HEK293 (cell line): ENCODE measurements around the gene HOXC10.

Experiments
- GFI1B ChIP-seq: fragments of 450-650 bp; formaldehyde crosslinking; IDR thresholded peaks from 2 replicates; pipeline ENCODE4 v1.5.1; 2016; ENCODE audit warnings: missing biosample characterization, missing genetic modification characterization
- KLF9 ChIP-seq: fragments of 450-650 bp; formaldehyde crosslinking; IDR thresholded peaks from 2 replicates; pipeline ENCODE4 v1.5.1; 2016; ENCODE audit warnings: missing biosample characterization, missing genetic modification characterization, low read depth
- PRDM1 ChIP-seq: fragments of 450-650 bp; formaldehyde crosslinking; IDR thresholded peaks from 2 replicates; pipeline ENCODE4; 2016; ENCODE audit warnings: missing biosample characterization, missing genetic modification characterization
- SETDB1 ChIP-seq: IDR thresholded peaks from one replicate; pipeline ENCODE4 v1.6.1; 2017; ENCODE audit warnings: mild to moderate bottlenecking, low read length, moderate library complexity, mixed read lengths; ENCODE audit not compliant: insufficient read length
- SP7 ChIP-seq: fragments of 450-650 bp; formaldehyde crosslinking; IDR thresholded peaks from 2 replicates; pipeline ENCODE4 v1.5.1; 2016; ENCODE audit warnings: missing biosample characterization, missing genetic modification characterization
- WT1 ChIP-seq: fragments of 450-650 bp; formaldehyde crosslinking; IDR thresholded peaks from 2 replicates; pipeline ENCODE4 v1.5.1; 2016; ENCODE audit warnings: missing biosample characterization, missing genetic modification characterization
- YY1 ChIP-seq: fragments of 450-650 bp; formaldehyde crosslinking; IDR thresholded peaks from 2 replicates; pipeline ENCODE4 v1.5.1; 2018; ENCODE audit warnings: missing biosample characterization, missing genetic modification characterization
- YY2 ChIP-seq: fragments of 450-650 bp; formaldehyde crosslinking; IDR thresholded peaks from 2 replicates; pipeline ENCODE4 v1.5.1; 2016; ENCODE audit warnings: missing biosample characterization, missing genetic modification characterization
- ZBTB8A ChIP-seq: fragments of 450-650 bp; formaldehyde crosslinking; IDR thresholded peaks from 2 replicates; pipeline ENCODE4 v1.5.1; 2016; ENCODE audit warnings: missing biosample characterization, missing genetic modification characterization
- ZFP37 ChIP-seq: fragments of 450-650 bp; formaldehyde crosslinking; IDR thresholded peaks from 2 replicates; pipeline ENCODE4 v1.5.1; 2016; ENCODE audit warnings: missing biosample characterization, missing genetic modification characterization
- ZNF112 ChIP-seq: fragments of 450-650 bp; formaldehyde crosslinking; IDR thresholded peaks from 2 replicates; pipeline ENCODE4 v1.5.0; 2017; ENCODE audit warnings: missing biosample characterization, missing genetic modification characterization
- ZNF133 ChIP-seq: fragments of 450-650 bp; formaldehyde crosslinking; IDR thresholded peaks from 2 replicates; pipeline ENCODE4 v1.5.1; 2016; ENCODE audit warnings: missing biosample characterization, missing genetic modification characterization
- ZNF174 ChIP-seq: fragments of 450-650 bp; formaldehyde crosslinking; IDR thresholded peaks from 2 replicates; pipeline ENCODE4 v1.5.0; 2017; ENCODE audit warnings: missing biosample characterization, mild to moderate bottlenecking, missing genetic modification characterization
- ZNF24 ChIP-seq: fragments of 450-650 bp; formaldehyde crosslinking; IDR thresholded peaks from 2 replicates; pipeline ENCODE4 v1.5.1; 2016; ENCODE audit warnings: missing biosample characterization, missing genetic modification characterization
- ZNF292 ChIP-seq: fragments of 450-650 bp; formaldehyde crosslinking; IDR thresholded peaks from 2 replicates; pipeline ENCODE4 v1.5.1; 2016; ENCODE audit warnings: low read depth, missing biosample characterization, missing genetic modification characterization, borderline replicate concordance
- ZNF335 ChIP-seq: fragments of 450-650 bp; formaldehyde crosslinking; conservative IDR thresholded peaks from 2 replicates; pipeline ENCODE4 v1.5.1; 2016; ENCODE audit warnings: missing biosample characterization, missing genetic modification characterization
- ZNF37A ChIP-seq: fragments of 450-650 bp; IDR thresholded peaks from 2 replicates; pipeline ENCODE4 v1.5.1; 2018; ENCODE audit warnings: missing biosample characterization, missing genetic modification characterization
- ZNF560 ChIP-seq: fragments of 450-650 bp; formaldehyde crosslinking; IDR thresholded peaks from 2 replicates; pipeline ENCODE4 v1.5.1; 2017; ENCODE audit warnings: missing biosample characterization, missing genetic modification characterization, borderline replicate concordance
- ZNF785 ChIP-seq: fragments of 450-650 bp; formaldehyde crosslinking; IDR thresholded peaks from 2 replicates; pipeline ENCODE4 v1.5.1; 2016; ENCODE audit warnings: missing biosample characterization, missing genetic modification characterization
- ZNF791 ChIP-seq: fragments of 450-650 bp; formaldehyde crosslinking; IDR thresholded peaks from 2 replicates; pipeline ENCODE4 v1.5.1; 2016; ENCODE audit warnings: missing biosample characterization, missing genetic modification characterization
- ZNF837 ChIP-seq: fragments of 450-650 bp; formaldehyde crosslinking; IDR thresholded peaks from 2 replicates; pipeline ENCODE4 v1.5.1; 2016; ENCODE audit warnings: missing biosample characterization, missing genetic modification characterization
- ZNF843 ChIP-seq: fragments of 450-650 bp; formaldehyde crosslinking; IDR thresholded peaks from 2 replicates; pipeline ENCODE4 v1.5.1; 2016; ENCODE audit warnings: missing biosample characterization, missing genetic modification characterization
- TF ChIP-seq, protein P1 (sequence below): fragments of 450-650 bp; formaldehyde crosslinking; IDR thresholded peaks from 2 replicates; pipeline ENCODE4 v1.5.1; 2016; ENCODE audit warnings: missing biosample characterization, missing genetic modification characterization
- TF ChIP-seq, protein P2 (sequence below): fragments of 450-650 bp; formaldehyde crosslinking; IDR thresholded peaks from 2 replicates; pipeline ENCODE4 v1.5.1; 2016; ENCODE audit warnings: missing biosample characterization, missing genetic modification characterization
- TF ChIP-seq, protein P3 (sequence below): fragments of 450-650 bp; formaldehyde crosslinking; IDR thresholded peaks from 2 replicates; pipeline ENCODE4 v1.5.1; 2016; ENCODE audit warnings: missing biosample characterization, missing genetic modification characterization
- TF ChIP-seq, protein P4 (sequence below): fragments of 450-650 bp; formaldehyde crosslinking; IDR thresholded peaks from 2 replicates; pipeline ENCODE4 v1.5.1; 2017; ENCODE audit warnings: missing biosample characterization, missing genetic modification characterization
- TF ChIP-seq, protein P5 (sequence below): fragments of 450-650 bp; formaldehyde crosslinking; IDR thresholded peaks from 2 replicates; pipeline ENCODE4 v1.5.1; 2016; ENCODE audit warnings: missing biosample characterization, missing genetic modification characterization
- TF ChIP-seq, protein P6 (sequence below): fragments of 450-650 bp; formaldehyde crosslinking; IDR thresholded peaks from 2 replicates; pipeline ENCODE4 v1.5.1; 2016; ENCODE audit warnings: missing biosample characterization, missing genetic modification characterization, borderline replicate concordance
- TF ChIP-seq, protein P7 (sequence below): fragments of 450-650 bp; formaldehyde crosslinking; optimal IDR thresholded peaks from 2 replicates; pipeline ENCODE3; 2016; ENCODE audit warnings: missing biosample characterization, mild to moderate bottlenecking, missing genetic modification characterization

HOXC10 gene

DNA sequence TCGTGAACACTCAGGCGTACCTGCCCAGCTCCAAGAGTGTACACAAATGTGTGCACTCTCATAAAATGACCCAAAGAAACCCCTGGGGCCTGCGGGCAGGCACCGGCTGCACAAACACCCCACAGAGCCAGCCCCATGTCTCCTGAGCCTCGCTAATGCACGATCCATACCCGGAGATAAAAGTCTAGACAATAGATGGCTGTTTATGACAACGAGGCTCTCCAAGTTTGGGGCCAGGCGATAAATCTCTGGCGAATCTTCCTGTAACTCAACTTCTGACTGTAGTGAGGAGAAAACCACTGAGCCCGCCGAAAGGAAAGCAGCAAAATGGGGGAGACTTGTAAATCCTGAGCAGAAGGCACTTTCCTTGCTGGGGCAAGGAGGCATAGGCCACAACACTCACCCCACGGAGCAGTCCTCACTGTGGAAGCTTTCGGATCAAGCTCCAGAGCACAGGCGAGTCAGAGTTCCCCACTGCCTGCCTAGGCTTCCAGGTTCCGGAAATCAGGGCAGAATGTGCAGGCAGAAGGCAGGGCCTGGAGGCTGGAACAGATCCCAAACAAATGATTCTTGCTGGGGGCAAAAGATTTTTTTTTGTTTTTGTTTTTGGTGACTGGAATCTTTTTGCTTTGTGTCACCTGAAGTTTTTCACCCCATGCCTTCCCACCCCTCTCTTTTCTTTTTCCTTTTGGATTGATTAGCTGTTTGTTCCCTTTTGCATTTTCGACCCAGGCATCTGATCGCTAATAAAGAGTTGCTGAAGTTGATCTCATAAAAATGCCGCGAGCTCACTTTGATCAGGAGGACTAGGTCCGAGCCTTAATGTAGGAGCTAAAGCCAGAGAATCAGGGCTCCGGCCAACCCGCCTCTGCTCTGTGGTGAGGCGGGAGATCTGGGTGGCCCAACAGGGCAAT lies 16.5 kb upstream of the HOXC10 start (continued):
- no peak for TF ChIP-seq YY2 (tag by site-specific recombination)
- TF ChIP-seq, protein P1, sequence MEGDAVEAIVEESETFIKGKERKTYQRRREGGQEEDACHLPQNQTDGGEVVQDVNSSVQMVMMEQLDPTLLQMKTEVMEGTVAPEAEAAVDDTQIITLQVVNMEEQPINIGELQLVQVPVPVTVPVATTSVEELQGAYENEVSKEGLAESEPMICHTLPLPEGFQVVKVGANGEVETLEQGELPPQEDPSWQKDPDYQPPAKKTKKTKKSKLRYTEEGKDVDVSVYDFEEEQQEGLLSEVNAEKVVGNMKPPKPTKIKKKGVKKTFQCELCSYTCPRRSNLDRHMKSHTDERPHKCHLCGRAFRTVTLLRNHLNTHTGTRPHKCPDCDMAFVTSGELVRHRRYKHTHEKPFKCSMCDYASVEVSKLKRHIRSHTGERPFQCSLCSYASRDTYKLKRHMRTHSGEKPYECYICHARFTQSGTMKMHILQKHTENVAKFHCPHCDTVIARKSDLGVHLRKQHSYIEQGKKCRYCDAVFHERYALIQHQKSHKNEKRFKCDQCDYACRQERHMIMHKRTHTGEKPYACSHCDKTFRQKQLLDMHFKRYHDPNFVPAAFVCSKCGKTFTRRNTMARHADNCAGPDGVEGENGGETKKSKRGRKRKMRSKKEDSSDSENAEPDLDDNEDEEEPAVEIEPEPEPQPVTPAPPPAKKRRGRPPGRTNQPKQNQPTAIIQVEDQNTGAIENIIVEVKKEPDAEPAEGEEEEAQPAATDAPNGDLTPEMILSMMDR (tag by site-specific recombination): no peak
- no peak for TF ChIP-seq ZNF112 (tag by site-specific recombination)
- TF ChIP-seq, protein P2, sequence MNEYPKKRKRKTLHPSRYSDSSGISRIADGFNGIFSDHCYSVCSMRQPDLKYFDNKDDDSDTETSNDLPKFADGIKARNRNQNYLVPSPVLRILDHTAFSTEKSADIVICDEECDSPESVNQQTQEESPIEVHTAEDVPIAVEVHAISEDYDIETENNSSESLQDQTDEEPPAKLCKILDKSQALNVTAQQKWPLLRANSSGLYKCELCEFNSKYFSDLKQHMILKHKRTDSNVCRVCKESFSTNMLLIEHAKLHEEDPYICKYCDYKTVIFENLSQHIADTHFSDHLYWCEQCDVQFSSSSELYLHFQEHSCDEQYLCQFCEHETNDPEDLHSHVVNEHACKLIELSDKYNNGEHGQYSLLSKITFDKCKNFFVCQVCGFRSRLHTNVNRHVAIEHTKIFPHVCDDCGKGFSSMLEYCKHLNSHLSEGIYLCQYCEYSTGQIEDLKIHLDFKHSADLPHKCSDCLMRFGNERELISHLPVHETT (tag by site-specific recombination): no peak; the same call in 1 of the 2 replicates
- TF ChIP-seq, protein P3, sequence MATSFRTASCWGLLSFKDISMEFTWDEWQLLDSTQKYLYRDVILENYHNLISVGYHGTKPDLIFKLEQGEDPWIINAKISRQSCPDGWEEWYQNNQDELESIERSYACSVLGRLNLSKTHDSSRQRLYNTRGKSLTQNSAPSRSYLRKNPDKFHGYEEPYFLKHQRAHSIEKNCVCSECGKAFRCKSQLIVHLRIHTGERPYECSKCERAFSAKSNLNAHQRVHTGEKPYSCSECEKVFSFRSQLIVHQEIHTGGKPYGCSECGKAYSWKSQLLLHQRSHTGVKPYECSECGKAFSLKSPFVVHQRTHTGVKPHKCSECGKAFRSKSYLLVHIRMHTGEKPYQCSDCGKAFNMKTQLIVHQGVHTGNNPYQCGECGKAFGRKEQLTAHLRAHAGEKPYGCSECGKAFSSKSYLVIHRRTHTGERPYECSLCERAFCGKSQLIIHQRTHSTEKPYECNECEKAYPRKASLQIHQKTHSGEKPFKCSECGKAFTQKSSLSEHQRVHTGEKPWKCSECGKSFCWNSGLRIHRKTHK: no peak
- TF ChIP-seq, protein P4, sequence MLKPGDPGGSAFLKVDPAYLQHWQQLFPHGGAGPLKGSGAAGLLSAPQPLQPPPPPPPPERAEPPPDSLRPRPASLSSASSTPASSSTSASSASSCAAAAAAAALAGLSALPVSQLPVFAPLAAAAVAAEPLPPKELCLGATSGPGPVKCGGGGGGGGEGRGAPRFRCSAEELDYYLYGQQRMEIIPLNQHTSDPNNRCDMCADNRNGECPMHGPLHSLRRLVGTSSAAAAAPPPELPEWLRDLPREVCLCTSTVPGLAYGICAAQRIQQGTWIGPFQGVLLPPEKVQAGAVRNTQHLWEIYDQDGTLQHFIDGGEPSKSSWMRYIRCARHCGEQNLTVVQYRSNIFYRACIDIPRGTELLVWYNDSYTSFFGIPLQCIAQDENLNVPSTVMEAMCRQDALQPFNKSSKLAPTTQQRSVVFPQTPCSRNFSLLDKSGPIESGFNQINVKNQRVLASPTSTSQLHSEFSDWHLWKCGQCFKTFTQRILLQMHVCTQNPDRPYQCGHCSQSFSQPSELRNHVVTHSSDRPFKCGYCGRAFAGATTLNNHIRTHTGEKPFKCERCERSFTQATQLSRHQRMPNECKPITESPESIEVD: peak; percentile 49; the same call in 1 of the 2 replicates
- TF ChIP-seq, protein P5, sequence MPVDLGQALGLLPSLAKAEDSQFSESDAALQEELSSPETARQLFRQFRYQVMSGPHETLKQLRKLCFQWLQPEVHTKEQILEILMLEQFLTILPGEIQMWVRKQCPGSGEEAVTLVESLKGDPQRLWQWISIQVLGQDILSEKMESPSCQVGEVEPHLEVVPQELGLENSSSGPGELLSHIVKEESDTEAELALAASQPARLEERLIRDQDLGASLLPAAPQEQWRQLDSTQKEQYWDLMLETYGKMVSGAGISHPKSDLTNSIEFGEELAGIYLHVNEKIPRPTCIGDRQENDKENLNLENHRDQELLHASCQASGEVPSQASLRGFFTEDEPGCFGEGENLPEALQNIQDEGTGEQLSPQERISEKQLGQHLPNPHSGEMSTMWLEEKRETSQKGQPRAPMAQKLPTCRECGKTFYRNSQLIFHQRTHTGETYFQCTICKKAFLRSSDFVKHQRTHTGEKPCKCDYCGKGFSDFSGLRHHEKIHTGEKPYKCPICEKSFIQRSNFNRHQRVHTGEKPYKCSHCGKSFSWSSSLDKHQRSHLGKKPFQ (tag by site-specific recombination): peak; percentile 32; the same call in 1 of the 2 replicates
- TF ChIP-seq KLF9: 0 out of 2 replicates have a peak, but pooled peaks have one; percentile 6
- TF ChIP-seq GFI1B (tag by site-specific recombination): peak; percentile 44; the same call in 1 of the 2 replicates
- no peak for TF ChIP-seq ZNF837
- no peak for TF ChIP-seq ZNF174
- TF ChIP-seq YY1 (tag by site-specific recombination): 0 out of 2 replicates have a peak, but pooled peaks have one; percentile 26
- no peak for TF ChIP-seq ZNF133
- no peak for TF ChIP-seq ZNF843 (tag by site-specific recombination)
- TF ChIP-seq, protein P6, sequence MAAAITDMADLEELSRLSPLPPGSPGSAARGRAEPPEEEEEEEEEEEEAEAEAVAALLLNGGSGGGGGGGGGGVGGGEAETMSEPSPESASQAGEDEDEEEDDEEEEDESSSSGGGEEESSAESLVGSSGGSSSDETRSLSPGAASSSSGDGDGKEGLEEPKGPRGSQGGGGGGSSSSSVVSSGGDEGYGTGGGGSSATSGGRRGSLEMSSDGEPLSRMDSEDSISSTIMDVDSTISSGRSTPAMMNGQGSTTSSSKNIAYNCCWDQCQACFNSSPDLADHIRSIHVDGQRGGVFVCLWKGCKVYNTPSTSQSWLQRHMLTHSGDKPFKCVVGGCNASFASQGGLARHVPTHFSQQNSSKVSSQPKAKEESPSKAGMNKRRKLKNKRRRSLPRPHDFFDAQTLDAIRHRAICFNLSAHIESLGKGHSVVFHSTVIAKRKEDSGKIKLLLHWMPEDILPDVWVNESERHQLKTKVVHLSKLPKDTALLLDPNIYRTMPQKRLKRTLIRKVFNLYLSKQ: no peak
- TF ChIP-seq ZFP37 (tag by site-specific recombination): no peak
- no peak for TF ChIP-seq ZNF560 (tag by site-specific recombination)
- TF ChIP-seq WT1 (tag by site-specific recombination): no peak; the same call in 1 of the 2 replicates
- no peak for TF ChIP-seq ZNF791 (tag by site-specific recombination)
- TF ChIP-seq ZNF37A: no peak
- TF ChIP-seq SETDB1: no peak
- TF ChIP-seq, protein P7, sequence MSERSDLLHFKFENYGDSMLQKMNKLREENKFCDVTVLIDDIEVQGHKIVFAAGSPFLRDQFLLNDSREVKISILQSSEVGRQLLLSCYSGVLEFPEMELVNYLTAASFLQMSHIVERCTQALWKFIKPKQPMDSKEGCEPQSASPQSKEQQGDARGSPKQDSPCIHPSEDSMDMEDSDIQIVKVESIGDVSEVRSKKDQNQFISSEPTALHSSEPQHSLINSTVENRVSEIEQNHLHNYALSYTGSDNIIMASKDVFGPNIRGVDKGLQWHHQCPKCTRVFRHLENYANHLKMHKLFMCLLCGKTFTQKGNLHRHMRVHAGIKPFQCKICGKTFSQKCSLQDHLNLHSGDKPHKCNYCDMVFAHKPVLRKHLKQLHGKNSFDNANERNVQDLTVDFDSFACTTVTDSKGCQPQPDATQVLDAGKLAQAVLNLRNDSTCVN (tag by site-specific recombination): peak; percentile 32
- TF ChIP-seq ZNF292 (tag by site-specific recombination): no peak
- TF ChIP-seq ZNF24 (tag by site-specific recombination): 0 out of 2 replicates have a peak, but pooled peaks have one; percentile 41
- TF ChIP-seq PRDM1 (tag by site-specific recombination): peak; percentile 79
- TF ChIP-seq ZBTB8A: peak; percentile 83
- TF ChIP-seq ZNF785: no peak
- TF ChIP-seq SP7 (tag by site-specific recombination): peak; percentile 18; the same call in 1 of the 2 replicates
- TF ChIP-seq ZNF335: peak; percentile 79
